NB4 (cell line): ENCODE measurements around the gene EOLA1.

Experiments used
- CTCF ChIP-seq: IDR thresholded peaks from one replicate; pipeline ENCODE4 v1.5.1; 2012; ENCODE audit warnings: low read depth, low read length
- MYC ChIP-seq: IDR thresholded peaks from 2 replicates; pipeline ENCODE4 v1.6.1; 2011; ENCODE audit warnings: low read depth, low read length
- POLR2A ChIP-seq: IDR thresholded peaks from 2 replicates; pipeline ENCODE4 v1.6.1; 2011; ENCODE audit warnings: mild to moderate bottlenecking; ENCODE audit not compliant: insufficient read length; ENCODE audit errors: extremely low read depth

DNA sequence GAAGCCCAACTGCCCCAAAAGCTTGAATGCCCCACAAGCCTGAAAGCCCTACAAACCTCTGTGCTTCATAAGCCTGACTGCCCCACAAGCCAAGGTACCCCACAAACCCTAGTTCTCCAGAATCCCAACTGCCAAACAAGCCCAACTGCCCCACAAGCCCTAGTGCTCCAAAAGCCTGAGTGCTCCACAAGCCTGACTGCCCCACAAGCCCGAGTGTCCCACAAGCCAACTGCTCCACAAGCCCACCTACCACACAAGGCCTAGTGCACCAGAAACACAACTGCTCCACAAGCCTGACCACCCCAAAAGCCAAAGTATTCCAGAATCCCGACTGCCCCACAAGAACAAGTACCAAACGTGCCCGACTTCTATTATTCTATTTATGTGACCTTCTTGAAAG is 22.5 kb downstream of the EOLA1 start:
- TF ChIP-seq CTCF: no peak
- no peak for TF ChIP-seq MYC
- no peak for TF ChIP-seq POLR2A
